NB4 (cell line): ENCODE measurements around the gene GHITM.

Source experiments
- DNase-seq: peaks from one replicate; pipeline ENCODE4 v3.0.0; 2010; ENCODE audit warnings: low read depth
- H3K4me3 ChIP-seq: one replicate; pipeline ENCODE4 v1.5.1; 2011; ENCODE audit warnings: mild to moderate bottlenecking, low read depth, low read length, moderate library complexity
- CTCF ChIP-seq: IDR thresholded peaks from one replicate; pipeline ENCODE4 v1.5.1; 2012; ENCODE audit warnings: low read depth, low read length
- MAX ChIP-seq: IDR thresholded peaks from 2 replicates; pipeline ENCODE4 v1.6.1; 2011; ENCODE audit warnings: low read depth, low read length
- MYC ChIP-seq: IDR thresholded peaks from 2 replicates; pipeline ENCODE4 v1.6.1; 2011; ENCODE audit warnings: low read depth, low read length
- POLR2A ChIP-seq: IDR thresholded peaks from 2 replicates; pipeline ENCODE4 v1.6.1; 2011; ENCODE audit warnings: mild to moderate bottlenecking; ENCODE audit not compliant: insufficient read length; ENCODE audit errors: extremely low read depth

GHITM gene

GRCh38 chr10:84173501-84173929 lies 34.2 kb downstream of the GHITM start, which contains the start of gene GPR15LG:
Gene GPR15LG (plus strand): TSS chr10:84173801. CDS start chr10:84173852, 51 bp downstream.
- no peak for TF ChIP-seq CTCF
- TF ChIP-seq POLR2A = no peak
- TF ChIP-seq MYC = no peak
- peak; percentile 62 for DNase-seq
- H3K4me3 ChIP-seq = no peak within 1 kb of the TSS

GRCh38 chr10:84175436-84175835 lies 36.1 kb downstream of the GHITM start:
- no peak for TF ChIP-seq POLR2A
- TF ChIP-seq MAX = no peak
- no peak for TF ChIP-seq CTCF
- no peak for TF ChIP-seq MYC
- no peak overlapping the region for H3K4me3 ChIP-seq
- DNase-seq = no peak

- no peak for DNase-seq
- no peak overlapping the region for H3K4me3 ChIP-seq
- TF ChIP-seq CTCF = no peak
- TF ChIP-seq MAX = no peak
- no peak for TF ChIP-seq MYC
- no peak for TF ChIP-seq POLR2A
Observed at GRCh38 chr10:84176351-84176750, 37.0 kb downstream of the GHITM start.

- TF ChIP-seq POLR2A = no peak
- no peak for TF ChIP-seq MYC
- no peak for TF ChIP-seq CTCF
- TF ChIP-seq MAX = no peak
- H3K4me3 ChIP-seq = no peak overlapping the region
- no peak for DNase-seq
Observed at GRCh38 chr10:84176836-84177474, 37.6 kb downstream of the GHITM start.

GRCh38 chr10:84177541-84178141 lies 38.3 kb downstream of the GHITM start:
- no peak overlapping the region for H3K4me3 ChIP-seq
- peak; percentile 52 for DNase-seq
- TF ChIP-seq POLR2A = no peak
- no peak for TF ChIP-seq MAX
- no peak for TF ChIP-seq MYC
- TF ChIP-seq CTCF = no peak

GRCh38 chr10:84178160-84178609 lies 38.9 kb downstream of the GHITM start:
- TF ChIP-seq MAX = no peak
- TF ChIP-seq MYC = no peak
- no peak for TF ChIP-seq CTCF
- TF ChIP-seq POLR2A = no peak
- no peak for DNase-seq
- no peak overlapping the region for H3K4me3 ChIP-seq
